Brain pericyte (primary cell): ENCODE measurements around the gene KCNJ5.

Experiments
- DNase-seq: peaks from one replicate; pipeline ENCODE4 v3.0.0-alpha.2; 2012; ENCODE audit warnings: low read depth, low spot score

The KCNJ5 gene

GRCh38 chr11:128890543-128891368 is at the start of gene KCNJ5:
TSS of gene KCNJ5 (plus strand) at chr11:128891356. CDS start at chr11:128911274, 19,918 bp downstream.
- no peak for DNase-seq

- no peak for DNase-seq
Measured at GRCh38 chr11:128841461-128842072, 49.6 kb upstream of the KCNJ5 start.

GRCh38 chr11:128843198-128843785 is 47.9 kb upstream of the KCNJ5 start:
- DNase-seq: no peak

GRCh38 chr11:128845334-128845780 is 45.8 kb upstream of the KCNJ5 start:
- no peak for DNase-seq

- no peak for DNase-seq
Measured at GRCh38 chr11:128846985-128847384, 44.2 kb upstream of the KCNJ5 start.

GRCh38 chr11:128848815-128849455 is 42.2 kb upstream of the KCNJ5 start:
- no peak for DNase-seq

- DNase-seq: no peak
Measured at GRCh38 chr11:128852327-128853023, 38.7 kb upstream of the KCNJ5 start.

GRCh38 chr11:128853559-128853958 is 37.6 kb upstream of the KCNJ5 start:
- DNase-seq: no peak

- DNase-seq: no peak
Measured at GRCh38 chr11:128854841-128855240, 36.3 kb upstream of the KCNJ5 start.

- DNase-seq: no peak
Measured at GRCh38 chr11:128856241-128856640, 34.9 kb upstream of the KCNJ5 start.

- DNase-seq: no peak
Measured at GRCh38 chr11:128857341-128857740, 33.8 kb upstream of the KCNJ5 start.

GRCh38 chr11:128859563-128860441 is 31.4 kb upstream of the KCNJ5 start:
- DNase-seq: no peak

GRCh38 chr11:128860571-128861361 is 30.4 kb upstream of the KCNJ5 start:
- DNase-seq: no peak

- no peak for DNase-seq
Measured at GRCh38 chr11:128862406-128862805, 28.8 kb upstream of the KCNJ5 start.

- no peak for DNase-seq
Measured at GRCh38 chr11:128862908-128863660, 28.1 kb upstream of the KCNJ5 start.

- DNase-seq: no peak
Measured at GRCh38 chr11:128865490-128865889, 25.7 kb upstream of the KCNJ5 start.

GRCh38 chr11:128867277-128867676 is 23.9 kb upstream of the KCNJ5 start, which contains the start of gene KCNJ1:
TSS of gene KCNJ1 (minus strand) at chr11:128867296. CDS start at chr11:128840243, 27,053 bp downstream.
- DNase-seq: no peak

- DNase-seq: no peak
Measured at GRCh38 chr11:128868841-128869671, 22.1 kb upstream of the KCNJ5 start.
